HepG2 (cell line): ENCODE data around the gene MTG1. TPM values are rescaled to one million over a fixed set of nuclear protein-coding genes. Genes with fewer than 3 reads are reported as not detected.

Source experiments
- ATF7 ChIP-seq, 2 experiments: fragments of 450-650 bp in 1 of 2; sonication (generic) in 1 of 2; formaldehyde crosslinking in 1 of 2; IDR thresholded peaks; 2 replicates each; pipeline versions ENCODE4 v1.4.0 to v1.6.1; 2016 to 2020; ENCODE audit warnings: antibody characterized with exemption in 1 of 2, mild to moderate bottlenecking in 1 of 2, missing genetic modification reagents in 1 of 2
- BRCA1 ChIP-seq: sonication (generic); formaldehyde crosslinking; IDR thresholded peaks from 2 replicates; pipeline ENCODE4 v1.4.0; 2020; ENCODE audit warnings: missing genetic modification reagents
- ETS1 ChIP-seq: sonication (generic); formaldehyde crosslinking; IDR thresholded peaks from 2 replicates; pipeline ENCODE4 v1.4.0; 2020; ENCODE audit warnings: missing genetic modification reagents
- IKZF1 ChIP-seq: fragments of 450-650 bp; IDR thresholded peaks from 2 replicates; pipeline ENCODE4 v1.7.1; 2016
- MAX ChIP-seq: IDR thresholded peaks from 2 replicates; pipeline ENCODE4 v1.6.1; 2012; ENCODE audit warnings: inconsistent platforms
- MXD3 ChIP-seq: IDR thresholded peaks from 2 replicates; pipeline ENCODE4 v1.6.1; 2016; ENCODE audit warnings: mild to moderate bottlenecking, missing biosample characterization, missing genetic modification reagents
- POLR2A ChIP-seq, 2 experiments: IDR thresholded peaks; 2 replicates each; pipeline ENCODE4 v1.6.1; 2011; ENCODE audit warnings: low read depth in 2 of 2, low read length in 2 of 2, mild to moderate bottlenecking in 1 of 2, moderate library complexity in 1 of 2; ENCODE audit not compliant: insufficient read depth in 1 of 2
- RFXAP ChIP-seq: sonication (generic); formaldehyde crosslinking; IDR thresholded peaks from 2 replicates; pipeline ENCODE4 v1.4.0; 2020; ENCODE audit warnings: missing genetic modification reagents, borderline replicate concordance
- SATB2 ChIP-seq: sonication (generic); formaldehyde crosslinking; IDR thresholded peaks from 2 replicates; pipeline ENCODE4 v1.5.0; 2020; ENCODE audit warnings: missing genetic modification reagents
- SMAD9 ChIP-seq: sonication (generic); formaldehyde crosslinking; IDR thresholded peaks from 2 replicates; pipeline ENCODE4 v1.5.1; 2020; ENCODE audit warnings: mild to moderate bottlenecking, missing genetic modification reagents
- TRAFD1 ChIP-seq: sonication (generic); formaldehyde crosslinking; IDR thresholded peaks from 2 replicates; pipeline ENCODE4 v1.5.1; 2020; ENCODE audit warnings: missing genetic modification reagents, mild to moderate bottlenecking, borderline replicate concordance
- ZC3H13 ChIP-seq: sonication (generic); formaldehyde crosslinking; IDR thresholded peaks from 2 replicates; pipeline ENCODE4 v1.8.1; 2023; ENCODE audit warnings: mild to moderate bottlenecking, missing genetic modification reagents, moderate library complexity
- ZFP36L2 ChIP-seq: sonication (generic); formaldehyde crosslinking; IDR thresholded peaks from 2 replicates; pipeline ENCODE4 v1.4.0; 2020; ENCODE audit warnings: missing genetic modification reagents
- ZFYVE20 ChIP-seq: sonication (generic); formaldehyde crosslinking; IDR thresholded peaks from 2 replicates; pipeline ENCODE4 v1.8.0; 2023; ENCODE audit warnings: low read depth, mild to moderate bottlenecking, moderate library complexity, missing genetic modification reagents, borderline replicate concordance
- ZNF317 ChIP-seq: sonication (generic); formaldehyde crosslinking; IDR thresholded peaks from 2 replicates; pipeline ENCODE4 v1.5.0; 2020; ENCODE audit warnings: mild to moderate bottlenecking, missing genetic modification reagents
- ZNF451 ChIP-seq: sonication (generic); formaldehyde crosslinking; IDR thresholded peaks from 2 replicates; pipeline ENCODE4 v1.5.0; 2020; ENCODE audit warnings: mild to moderate bottlenecking, missing genetic modification reagents
- ZNF512 ChIP-seq: sonication (generic); formaldehyde crosslinking; IDR thresholded peaks from 2 replicates; pipeline ENCODE4 v1.4.0; 2020; ENCODE audit warnings: mild to moderate bottlenecking, missing genetic modification reagents
- ZNF607 ChIP-seq: sonication (generic); formaldehyde crosslinking; IDR thresholded peaks from 2 replicates; pipeline ENCODE4 v1.5.1; 2020; ENCODE audit warnings: missing genetic modification reagents, mild to moderate bottlenecking, borderline replicate concordance
- ZNF616 ChIP-seq: sonication (generic); formaldehyde crosslinking; IDR thresholded peaks from 2 replicates; pipeline ENCODE4 v1.5.0; 2020; ENCODE audit warnings: low read depth, mild to moderate bottlenecking, missing genetic modification reagents
- ZNF788 ChIP-seq: sonication (generic); formaldehyde crosslinking; IDR thresholded peaks from 2 replicates; pipeline ENCODE4 v1.5.0; 2020; ENCODE audit warnings: mild to moderate bottlenecking, missing genetic modification reagents, borderline replicate concordance
- polyA plus RNA-seq, 8 experiments: library from polyadenylated mRNA; depleted of rRNA in 3 of 8; stranded (reverse) in 7 of 8; unstranded in 1 of 8; fragments of >200 nt; fragmentation: Illumina TruSeq in 4 of 8; extraction: Trizol in 4 of 8; gene quantifications; 2 replicates each; pipeline versions ENCODE4 v1.2.1 to v1.2.3, GENCODE V29; 2011 to 2016; ENCODE audit warnings: low read depth in 4 of 8, missing spikeins in 1 of 8, mixed read lengths in 1 of 8; ENCODE audit not compliant: insufficient read depth in 1 of 8
- total RNA-seq, 5 experiments: library from RNA; depleted of rRNA; stranded (reverse); fragments of >200 nt; fragmentation: Illumina TruSeq; extraction: Trizol; gene quantifications; 2 replicates each; pipeline ENCODE4 v1.2.3, GENCODE V29; 2016; ENCODE audit warnings: low read depth in 1 of 5
- TF ChIP-seq, protein P1 (sequence below): sonication (generic); formaldehyde crosslinking; IDR thresholded peaks from 2 replicates; pipeline ENCODE4 v1.5.0; 2020; ENCODE audit warnings: mild to moderate bottlenecking, low read depth, missing genetic modification reagents, borderline replicate concordance

MTG1 gene
- total and polyA plus RNA-seq, 2 of the 13 experiments (the other 11 are each of a cell fraction or from before 2014, with no cell fraction given), result 42.0 to 103 TPM

DNA sequence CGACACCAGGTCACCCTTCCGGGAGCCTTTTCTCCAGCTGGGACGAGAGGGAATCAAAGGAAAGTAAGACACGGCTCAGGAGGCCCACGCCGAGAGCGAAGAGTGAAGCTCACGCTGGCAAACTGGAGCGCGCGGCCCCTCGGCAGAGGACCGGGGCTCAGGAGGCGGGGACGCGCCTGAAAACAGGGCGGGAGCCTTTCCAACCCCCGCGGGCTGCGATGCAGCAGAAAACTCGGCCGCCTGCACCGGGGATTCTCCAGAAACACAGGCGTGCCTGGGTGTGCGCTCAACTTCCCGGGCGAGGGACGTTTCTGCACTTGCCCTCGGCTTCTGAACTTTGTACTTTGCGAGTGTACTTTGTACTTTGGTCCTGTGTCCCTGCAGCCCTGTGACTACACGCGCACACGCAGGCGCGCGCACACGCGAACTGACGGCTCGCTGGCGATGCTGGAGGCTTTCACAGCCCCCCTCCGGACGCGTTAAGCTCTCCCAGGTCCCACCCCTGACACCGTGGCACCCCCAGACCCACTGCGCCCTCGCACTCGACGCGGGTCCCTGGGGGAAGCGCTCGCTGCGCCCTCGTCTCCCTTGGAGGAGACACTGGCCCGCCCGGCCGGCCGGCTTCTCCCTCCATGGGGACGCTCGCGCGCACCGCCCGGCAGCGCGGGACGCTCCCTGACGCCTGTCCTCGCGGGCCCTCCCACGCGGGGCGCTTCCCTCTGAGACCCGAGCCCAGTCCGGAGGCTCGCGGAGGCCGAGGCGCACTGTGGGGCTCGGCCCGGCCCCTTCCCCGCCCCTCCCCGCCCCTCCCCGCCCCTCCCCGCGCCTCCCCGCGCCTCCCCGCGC is 15.5 kb upstream of the MTG1 start (continued):
- TF ChIP-seq ETS1, result 0 out of 2 replicates have a peak, but pooled peaks have one; percentile 64
- TF ChIP-seq RFXAP (CRISPR knock-in tag), result no peak
- peak; percentile 62; the same call in 1 of the 2 replicates for TF ChIP-seq ZC3H13 (CRISPR knock-in tag)
- TF ChIP-seq POLR2A (IDR thresholded peaks at IDR 0.05; ENCODE audit: insufficient read depth in 1 of 2, low read depth in 2 of 2, low read length in 2 of 2), result peak in 1 of 2 experiments; percentile 43; a peak in 1 of 4 replicates
- TF ChIP-seq, protein P1, sequence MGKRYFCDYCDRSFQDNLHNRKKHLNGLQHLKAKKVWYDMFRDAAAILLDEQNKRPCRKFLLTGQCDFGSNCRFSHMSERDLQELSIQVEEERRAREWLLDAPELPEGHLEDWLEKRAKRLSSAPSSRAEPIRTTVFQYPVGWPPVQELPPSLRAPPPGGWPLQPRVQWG (CRISPR knock-in tag), result no peak
- peak; percentile 79; the same call in 1 of the 2 replicates for TF ChIP-seq ZNF317 (CRISPR knock-in tag)
- no peak for TF ChIP-seq IKZF1
- TF ChIP-seq SMAD9 (CRISPR knock-in tag), result no peak
- 0 out of 2 replicates have a peak, but pooled peaks have one; percentile 5 for TF ChIP-seq BRCA1
- TF ChIP-seq ZNF616 (CRISPR knock-in tag), result 0 out of 2 replicates have a peak, but pooled peaks have one; percentile 31
- 0 out of 2 replicates have a peak, but pooled peaks have one; percentile 52 for TF ChIP-seq SATB2 (CRISPR knock-in tag)
- TF ChIP-seq ZNF788 (CRISPR knock-in tag), result peak; percentile 55; the same call in 1 of the 2 replicates
- no peak for TF ChIP-seq ZFP36L2
- TF ChIP-seq ZFYVE20 (CRISPR knock-in tag), result no peak
- TF ChIP-seq TRAFD1, result peak; percentile 55; the same call in 1 of the 2 replicates
- TF ChIP-seq ZNF607 (CRISPR knock-in tag), result no peak
- TF ChIP-seq ZNF451 (CRISPR knock-in tag), result no peak
- TF ChIP-seq ATF7 (IDR thresholded peaks at IDR 0.05), result no peak
- TF ChIP-seq ATF7 (CRISPR knock-in tag; IDR thresholded peaks at IDR 0.05), result 0 out of 2 replicates have a peak, but pooled peaks have one; percentile 40
- no peak for TF ChIP-seq ZNF512 (CRISPR knock-in tag)
- TF ChIP-seq MAX, result peak; percentile 90
- peak; percentile 18; the same call in 1 of the 2 replicates for TF ChIP-seq MXD3 (CRISPR knock-in tag)
